GM18502 (cell line): Measurements from ENCODE around the gene HOMER2.
"Not testable (repeated sequence)": the region's sequence is repeated elsewhere in the genome, so short reads cannot be mapped to it uniquely, and the experiment has no call there.

Source experiments
- ATAC-seq: cut with Tn5 transposase; IDR thresholded peaks from one replicate; pipeline ENCODE4 v1.9.1; 2021; ENCODE audit warnings: mild to moderate bottlenecking; ENCODE audit not compliant: unreplicated experiment, poor library complexity

HOMER2 gene

DNA sequence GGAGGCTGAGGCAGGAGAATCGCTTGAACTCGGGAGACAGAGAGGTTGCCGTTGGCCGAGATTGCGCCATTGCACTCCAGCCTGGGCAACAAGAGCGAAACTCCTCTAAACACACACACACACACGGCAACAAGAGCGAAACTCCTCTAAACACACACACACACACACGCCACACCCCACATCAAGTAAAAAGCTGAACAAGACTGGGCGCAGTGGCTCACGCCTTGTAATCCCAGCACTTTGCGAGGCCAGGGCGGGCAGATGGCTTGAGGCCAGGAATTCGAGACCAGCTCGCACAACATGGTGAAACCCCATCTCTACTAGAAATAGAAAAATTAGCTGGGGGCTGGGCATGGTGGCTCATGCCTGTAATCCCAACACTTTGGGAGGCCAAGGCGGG, 49.0 kb downstream of the HOMER2 start:
- no peak for ATAC-seq

DNA sequence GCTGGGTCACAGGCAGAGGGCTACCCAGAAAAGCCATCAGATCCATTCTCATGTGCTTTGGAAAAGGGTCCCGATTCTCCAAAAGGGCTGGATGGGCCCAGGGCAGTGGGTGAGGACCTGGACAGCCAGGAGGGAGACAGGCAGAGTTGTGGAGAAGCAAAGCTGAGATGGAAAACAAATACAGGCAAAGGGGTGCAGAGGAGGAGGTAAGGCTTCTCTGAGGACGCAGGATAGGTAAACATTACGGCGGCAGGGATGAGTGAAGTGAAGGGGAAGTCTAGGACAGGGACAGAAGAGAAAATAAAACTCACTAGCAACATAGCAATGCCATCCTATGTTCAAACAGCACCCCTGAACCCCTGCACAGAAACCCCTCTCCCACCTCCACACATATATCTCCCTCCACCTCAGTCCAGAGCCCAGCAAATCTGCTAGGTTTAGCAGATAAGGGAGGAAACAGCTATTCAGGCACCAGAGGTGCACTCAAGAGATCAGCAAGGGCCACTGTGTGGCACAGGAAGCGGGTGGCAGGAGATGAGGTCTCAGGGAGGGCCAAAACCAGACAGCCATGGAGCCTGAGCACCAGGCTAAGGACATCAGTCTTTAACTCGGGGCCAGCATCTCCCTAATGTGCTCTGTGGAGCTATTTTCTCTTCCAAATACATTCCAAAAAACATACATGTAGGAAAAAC, 51.3 kb downstream of the HOMER2 start:
- no peak for ATAC-seq

DNA sequence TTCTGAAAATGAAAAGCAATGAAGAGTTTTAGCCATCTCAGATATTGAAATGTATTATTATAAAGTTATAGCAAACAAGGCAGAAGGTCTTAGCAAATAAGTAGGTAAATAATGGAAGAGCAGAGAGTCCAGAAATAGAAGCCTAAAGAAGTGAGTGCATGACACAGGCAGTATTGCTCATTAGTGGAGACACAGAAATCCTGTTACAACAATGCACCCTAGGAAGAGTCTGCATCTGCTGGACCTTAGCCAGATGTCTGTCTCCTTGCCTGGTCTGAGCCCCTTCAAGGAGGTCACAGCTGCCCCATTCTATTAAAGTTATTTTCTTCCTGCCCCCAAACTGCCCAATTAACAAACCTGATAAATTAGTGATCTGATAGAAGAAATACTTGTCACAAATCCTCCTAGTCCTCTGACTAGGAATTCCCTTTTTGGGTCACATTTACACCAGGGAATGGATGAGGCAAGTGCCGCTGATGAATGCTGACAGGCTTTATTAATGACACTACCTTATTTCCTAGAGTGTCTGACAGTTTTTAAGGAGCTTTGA, 51.9 kb downstream of the HOMER2 start:
- no peak for ATAC-seq

DNA sequence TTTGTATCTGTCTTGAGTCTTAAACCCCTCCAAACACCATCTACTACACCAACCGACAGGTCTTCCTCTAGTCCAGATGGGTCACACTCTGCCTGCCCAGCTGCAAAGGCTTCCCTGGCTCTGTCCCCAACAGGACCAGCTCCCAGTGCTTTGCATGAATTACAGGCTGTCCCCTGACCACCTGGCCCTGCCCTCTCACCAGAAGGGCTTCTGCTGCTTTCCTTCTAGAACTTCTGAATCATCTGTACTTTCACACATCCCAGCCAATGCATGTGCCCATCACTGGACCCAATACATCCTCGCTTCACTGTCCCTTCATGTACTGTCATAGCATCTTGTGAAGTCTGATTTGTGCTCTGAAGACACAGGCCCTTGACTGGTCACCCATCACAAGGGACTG, 53.6 kb downstream of the HOMER2 start:
- no peak for ATAC-seq

DNA sequence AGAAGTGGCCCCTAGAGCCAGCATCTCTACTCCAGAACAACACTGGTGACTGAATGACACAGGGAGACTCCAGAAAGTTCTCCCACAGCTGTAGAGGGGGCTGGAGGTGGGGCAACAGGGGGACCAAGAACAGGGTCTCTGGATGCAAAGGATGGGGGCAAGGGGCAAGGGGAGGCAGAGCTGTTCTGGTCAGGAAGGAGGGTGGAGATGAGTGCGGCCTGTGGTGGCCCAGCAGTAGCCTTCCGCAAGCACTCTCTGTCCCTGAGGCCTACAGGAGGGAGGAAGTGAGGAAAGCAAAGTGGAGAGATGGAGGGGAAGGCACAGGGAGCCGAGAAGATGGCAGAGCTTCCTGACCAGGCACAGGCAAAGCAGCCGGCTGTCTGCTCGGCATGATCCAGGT, 56.5 kb downstream of the HOMER2 start:
- ATAC-seq: no peak

DNA sequence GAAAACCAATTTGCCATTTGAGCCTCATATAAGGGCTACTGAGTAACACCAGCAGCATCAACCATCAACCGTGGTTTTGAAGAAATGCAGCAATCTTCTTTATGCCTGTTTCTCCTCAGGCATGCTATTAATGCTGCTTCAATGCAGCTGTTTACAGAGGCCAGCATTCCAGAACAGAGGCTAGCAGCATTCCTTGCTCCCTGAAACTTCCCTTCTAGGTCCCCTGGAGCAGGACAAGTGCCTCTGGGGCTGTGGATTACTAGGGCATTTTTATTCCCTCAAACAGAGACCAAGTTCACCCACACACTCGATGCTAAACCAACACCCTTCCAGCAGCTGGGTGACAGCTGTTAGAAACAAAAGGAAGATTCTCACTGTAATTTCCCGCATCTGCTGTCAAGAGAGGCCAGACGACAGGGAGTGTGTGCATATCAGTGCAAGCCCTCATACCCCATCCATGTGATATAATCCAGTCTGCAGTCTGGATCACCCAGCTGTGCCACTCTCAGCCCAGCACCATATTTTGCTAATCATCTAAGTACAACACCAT, 57.5 kb downstream of the HOMER2 start:
- ATAC-seq: no peak

DNA sequence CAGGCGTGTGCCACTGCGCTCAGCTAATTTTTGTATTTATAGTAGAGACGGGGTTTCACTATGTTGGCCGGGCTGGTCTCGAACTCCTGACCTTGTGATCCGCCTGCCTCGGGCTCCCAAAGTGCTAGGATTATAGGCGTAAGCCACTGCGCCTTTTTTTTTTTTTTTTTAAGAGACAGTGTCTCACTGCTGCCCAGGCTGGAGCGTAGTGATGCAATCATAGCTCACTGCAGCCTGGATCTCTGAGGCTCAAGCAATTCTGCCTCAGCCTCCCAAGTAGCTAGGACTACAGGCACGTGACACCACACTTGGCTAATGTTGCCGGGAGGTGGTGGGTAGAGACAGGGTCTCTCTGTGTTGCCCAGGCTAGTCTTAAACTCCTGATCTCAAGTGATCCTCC, 59.0 kb downstream of the HOMER2 start:
- ATAC-seq: not testable (repeated sequence)

DNA sequence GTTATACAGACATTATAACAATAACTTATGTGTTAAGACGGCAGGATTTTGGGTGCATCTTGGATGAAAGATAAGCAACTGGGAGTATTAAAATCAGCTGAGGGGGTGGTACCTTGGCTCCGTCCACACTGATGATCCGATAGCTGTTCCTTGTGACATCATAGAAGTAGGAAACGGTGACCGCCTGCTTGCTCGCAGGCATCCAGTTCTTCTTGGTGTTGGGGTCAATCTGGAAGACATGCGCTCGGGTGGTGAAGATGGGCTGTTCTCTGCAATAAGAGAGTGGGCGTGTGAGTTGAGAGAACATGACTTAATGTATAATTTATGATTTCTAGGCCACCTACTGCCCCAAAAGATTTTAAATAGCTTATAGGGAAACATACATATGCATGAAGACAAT, 59.9 kb downstream of the HOMER2 start:
- ATAC-seq: no peak

DNA sequence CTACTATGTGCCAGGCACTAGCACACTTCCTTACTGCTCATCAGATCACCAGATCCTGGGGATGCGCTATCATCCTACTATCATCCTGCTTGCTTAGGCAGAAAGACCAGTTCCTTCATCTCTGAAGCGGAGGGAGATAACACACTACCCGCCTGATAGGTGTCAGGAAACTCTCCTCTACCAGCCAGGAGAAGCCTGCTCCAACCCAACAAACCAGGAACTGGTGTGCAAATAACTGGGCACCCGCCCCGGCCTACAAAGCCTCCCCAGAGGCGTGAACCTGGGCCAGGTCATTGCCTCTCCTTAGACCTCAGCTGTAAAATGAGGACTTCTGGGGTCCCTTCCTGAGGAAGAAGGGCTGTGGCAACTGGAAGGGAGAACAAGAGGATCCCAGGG, 61.5 kb downstream of the HOMER2 start:
- ATAC-seq: no peak

DNA sequence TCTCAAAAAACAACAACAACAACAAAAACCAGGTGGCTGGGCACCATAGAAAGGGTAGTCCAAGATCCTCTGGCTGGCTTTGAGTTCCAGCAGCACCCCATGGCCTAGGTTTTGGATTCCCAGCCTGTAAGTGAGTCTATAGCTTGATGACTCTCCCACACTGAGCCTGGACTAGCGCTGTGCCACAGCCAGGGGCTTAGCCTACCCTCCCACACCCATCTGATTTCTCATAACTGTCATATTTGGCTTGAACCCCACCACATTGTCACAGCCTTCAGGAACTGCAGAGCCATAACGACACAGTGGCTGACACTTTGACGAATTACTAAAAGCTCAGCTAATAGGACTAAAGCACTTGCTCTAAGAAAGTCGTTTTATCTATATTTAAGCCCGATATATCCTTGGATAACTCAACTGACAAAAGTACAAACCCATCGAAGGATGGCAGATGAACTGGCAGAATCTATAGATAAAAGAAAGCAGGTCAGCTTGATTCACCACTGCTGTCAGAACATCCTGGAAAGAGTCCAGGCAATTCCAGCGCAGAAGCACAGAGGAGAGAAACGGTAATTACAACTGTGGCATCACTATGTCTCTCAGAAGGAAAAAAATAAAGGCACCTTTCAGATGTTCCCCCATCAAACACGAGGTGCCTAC, 62.1 kb downstream of the HOMER2 start:
- ATAC-seq: no peak

DNA sequence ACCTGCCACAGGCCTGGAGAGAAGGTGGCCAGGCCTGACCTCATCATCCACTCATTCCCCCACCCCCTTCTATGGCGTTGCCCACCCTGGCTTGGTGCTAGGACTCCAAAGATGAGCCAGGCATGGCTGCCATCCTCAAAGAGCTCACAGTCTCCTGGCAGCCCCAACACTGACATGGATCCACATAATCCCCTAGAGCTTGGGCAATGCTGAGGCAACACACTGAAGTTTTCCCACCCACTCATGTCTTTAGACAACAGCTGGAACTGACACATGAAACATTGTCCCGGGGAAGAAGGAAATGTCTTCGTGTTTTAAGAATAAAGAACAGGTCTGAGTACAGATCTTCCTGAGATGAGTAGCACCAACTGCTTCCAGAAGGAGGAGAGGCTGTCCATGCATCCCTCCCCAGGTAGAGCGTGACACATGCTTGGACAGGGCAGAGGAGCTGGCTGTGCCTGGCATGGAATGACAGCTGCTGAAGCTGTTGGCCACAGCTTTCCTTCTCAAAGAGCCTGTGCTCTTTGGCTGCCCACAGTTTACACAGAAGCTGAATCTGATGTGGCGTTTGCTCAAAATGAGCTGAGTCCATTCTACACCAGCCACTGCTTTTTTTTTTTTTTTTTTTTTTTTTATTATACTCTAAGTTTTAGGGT, 70.1 kb downstream of the HOMER2 start:
- ATAC-seq: no peak

DNA sequence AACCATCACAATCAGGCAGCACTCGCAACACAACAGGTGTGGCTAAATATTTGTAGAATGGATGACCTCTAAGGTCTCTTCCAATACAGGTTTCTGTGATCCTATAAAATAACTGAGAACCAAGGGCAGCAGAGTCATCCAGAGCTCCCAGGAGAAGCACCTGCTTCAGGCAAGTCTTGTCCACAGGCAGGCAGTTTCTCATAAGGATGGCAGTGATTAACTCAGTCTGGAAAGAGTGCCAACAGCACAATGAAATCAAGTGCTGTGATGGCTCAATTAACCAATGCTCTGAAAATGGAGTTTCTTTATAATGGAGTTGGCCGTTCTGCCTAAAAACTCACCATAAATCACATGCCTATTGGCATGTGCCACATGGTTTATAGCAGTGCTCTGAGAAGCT, 70.8 kb downstream of the HOMER2 start:
- no peak for ATAC-seq

DNA sequence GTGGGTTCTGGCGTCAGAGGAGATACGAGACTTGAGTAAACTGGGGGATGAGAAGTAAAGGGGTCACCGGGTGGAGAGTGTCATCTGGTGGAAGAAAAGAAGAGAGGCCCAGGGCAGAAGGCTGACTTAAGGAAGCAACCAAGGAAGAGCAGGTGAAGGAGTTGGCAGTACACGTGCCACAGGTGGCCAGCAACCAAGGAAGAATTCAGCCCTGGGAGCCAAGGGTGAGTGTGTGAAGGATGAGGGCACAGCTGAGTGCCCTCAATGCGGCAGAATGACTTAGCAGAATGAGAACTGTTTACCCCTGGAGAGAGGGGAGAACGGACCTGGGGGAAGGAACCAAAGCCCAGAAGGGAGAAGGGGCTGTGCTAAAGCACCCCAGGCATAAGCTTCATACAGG, 71.8 kb downstream of the HOMER2 start:
- ATAC-seq: no peak

DNA sequence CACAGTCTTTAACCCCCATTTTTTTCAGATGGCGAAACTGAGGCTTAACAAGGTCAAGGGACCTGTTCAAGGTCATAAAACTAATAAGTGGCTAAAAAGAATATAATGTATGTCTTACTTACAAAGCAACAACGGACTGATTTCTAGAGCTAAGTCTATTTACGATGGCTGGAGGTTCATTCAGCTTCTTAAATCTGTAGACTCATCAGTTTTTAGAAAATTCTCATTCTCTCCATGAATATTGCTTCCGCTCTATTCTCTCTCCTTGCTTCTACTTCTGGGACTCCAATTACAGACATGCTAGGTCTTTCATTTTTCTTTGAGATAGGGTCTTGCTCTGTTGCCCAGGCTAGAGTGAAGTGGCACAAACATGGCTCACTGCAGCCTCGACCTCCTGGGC, 74.2 kb downstream of the HOMER2 start:
- no peak for ATAC-seq

DNA sequence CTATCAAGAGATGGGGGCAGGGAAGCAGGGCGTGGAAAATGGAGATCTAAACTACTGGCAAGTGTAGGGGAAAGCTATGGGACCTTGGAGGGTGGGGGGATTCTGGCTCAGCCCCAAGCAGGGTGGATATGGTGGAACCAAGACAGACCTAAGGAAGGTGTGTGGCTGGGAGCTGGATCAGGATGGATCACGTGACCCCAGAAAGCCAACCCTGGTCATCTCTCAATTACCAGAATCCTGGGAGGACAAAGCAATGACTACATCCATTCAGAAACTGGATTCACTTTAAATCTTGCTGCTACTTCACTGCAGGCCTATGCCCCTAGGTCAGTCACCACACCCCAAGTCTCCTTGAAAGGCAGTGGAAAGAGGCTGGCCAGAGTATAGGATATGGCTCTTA, 74.7 kb downstream of the HOMER2 start:
- ATAC-seq: no peak

DNA sequence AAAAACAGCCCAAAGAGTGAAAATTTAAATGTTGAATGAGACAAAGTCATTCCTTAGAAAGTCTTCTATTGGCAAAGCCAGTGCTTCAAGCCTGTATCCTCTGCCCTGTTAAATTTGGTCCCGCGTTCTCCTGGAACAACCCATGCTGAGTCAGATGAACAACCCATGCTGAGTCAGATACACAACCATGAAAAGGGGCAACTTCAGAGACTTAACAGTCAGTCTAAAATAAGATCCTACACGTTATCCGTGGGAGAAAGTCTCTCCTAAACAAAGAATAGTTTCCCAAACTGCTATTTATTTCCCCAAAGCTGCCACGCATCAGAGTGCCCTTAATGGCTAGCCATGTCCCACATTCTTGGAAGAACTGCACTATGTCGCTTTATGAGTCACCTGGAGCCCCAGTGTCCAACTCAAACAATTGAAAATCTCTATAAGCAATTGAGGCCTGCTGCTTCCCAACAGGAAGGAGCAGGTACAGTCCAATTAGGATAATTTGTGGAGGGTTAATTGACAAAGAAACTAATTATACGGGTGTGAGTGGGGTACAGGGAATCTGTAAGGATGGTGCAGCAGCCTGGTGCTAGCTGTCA, 77.0 kb downstream of the HOMER2 start:
- ATAC-seq: no peak

DNA sequence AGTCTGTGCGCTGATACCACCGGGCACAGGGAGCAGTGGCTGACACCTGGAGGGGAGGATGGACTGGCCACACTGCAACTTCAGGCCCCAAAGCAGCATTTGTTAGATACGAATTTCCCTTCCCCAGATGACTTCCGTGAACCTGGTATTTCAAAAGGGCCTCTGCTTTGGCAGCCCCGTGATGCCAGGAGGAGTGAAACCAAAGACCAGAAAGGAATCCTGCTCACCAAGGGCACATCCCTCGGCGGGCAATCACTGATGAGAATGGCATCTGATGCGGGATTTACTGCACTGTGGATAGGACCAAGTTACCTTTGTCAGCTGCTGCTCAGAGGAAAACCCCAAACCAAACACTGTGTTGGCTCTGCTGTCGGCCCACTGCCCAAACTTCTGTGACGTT, 77.6 kb downstream of the HOMER2 start:
- no peak for ATAC-seq

DNA sequence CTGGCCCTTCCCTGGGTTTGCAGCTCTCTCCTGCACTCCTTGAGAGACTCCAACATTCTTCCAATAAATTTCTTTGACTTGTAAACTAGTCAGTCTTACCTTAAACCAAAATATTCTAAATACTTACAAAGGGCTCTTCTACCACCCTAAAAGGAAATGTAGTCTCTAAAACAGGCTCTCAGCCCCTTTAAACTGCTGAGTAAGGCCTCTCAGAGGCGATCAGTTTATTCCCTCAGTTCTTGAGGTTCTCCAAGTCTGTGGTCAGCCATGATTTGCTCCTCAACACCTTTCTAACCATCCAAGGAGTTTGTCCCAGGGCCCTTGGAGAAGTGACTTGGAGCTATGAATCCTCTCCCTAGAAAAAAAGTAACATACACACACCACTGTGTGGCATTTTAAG, 78.3 kb downstream of the HOMER2 start:
- no peak for ATAC-seq

DNA sequence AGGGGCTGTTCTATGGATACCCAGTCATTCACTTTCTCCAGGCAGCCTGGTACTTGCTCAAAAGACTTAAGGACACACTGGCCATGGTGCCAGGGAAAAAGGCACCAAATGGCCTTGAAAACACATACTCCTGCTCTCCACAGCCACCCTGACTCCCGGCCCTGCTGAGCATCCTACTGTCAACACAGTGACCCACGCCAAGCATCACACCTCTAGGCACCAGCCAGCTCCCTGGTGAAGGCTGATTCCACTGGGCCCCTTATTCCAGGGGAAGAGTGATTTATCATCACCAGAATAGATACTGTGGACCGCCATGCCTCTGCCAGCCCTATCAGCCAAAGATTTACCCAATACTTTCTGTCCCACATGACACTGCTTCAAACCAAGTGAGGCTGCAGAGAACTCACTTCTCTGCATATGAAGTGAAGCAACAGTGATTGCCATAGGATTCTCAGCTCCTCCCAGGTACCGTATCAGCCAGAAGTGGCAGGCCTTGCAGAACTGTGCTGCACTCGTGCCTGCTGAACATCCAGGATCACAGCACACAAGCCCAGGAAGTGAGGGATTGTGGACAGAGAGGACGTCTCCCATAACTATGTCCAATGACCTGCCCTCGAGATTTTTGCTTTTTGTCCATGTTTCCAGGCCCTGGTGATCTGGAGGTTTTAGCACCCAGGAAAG, 79.4 kb downstream of the HOMER2 start:
- no peak for ATAC-seq

DNA sequence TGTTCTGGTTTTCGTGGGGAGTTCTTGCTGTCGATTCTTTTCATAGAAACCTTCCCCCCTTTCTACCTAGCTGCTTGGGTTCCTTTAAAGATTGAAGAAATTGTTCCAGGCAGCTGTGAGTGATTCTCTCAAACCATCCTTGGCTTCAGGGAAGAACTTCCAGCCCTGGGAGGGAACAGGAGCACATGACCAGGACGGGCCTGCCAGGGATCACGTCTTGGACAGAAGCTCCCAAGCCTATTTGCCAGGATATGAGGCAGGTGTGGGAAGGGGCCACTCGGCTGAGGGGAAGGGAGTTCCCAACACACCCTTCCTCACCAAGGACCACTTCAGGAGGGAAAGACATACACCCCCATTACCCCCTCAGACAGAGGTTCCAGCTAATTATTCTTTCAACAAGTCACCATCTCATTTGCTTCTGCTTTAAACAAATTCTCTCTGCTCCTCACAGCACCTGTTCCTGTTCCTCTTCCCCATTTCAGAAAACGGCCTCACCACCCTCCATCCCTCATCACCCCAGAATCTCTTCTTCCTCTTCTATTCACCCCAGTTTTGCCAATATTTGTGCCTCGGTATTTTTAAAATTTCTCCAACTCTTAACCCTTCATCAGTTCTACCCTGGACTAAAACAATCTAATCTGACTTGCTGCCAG, 80.6 kb downstream of the HOMER2 start:
- no peak for ATAC-seq
